Inflammatory macrophage treated with lipopolysaccharide for 1 hour (primary cell): Measurements from ENCODE around the gene TRABD.
A peak's percentile ranks its signal among the peaks of the same experiment; 100 is the strongest.

Experiments
- DNase-seq, 2 donors: peaks; one replicate each; pipeline ENCODE4 v3.0.0-alpha.2; 2020 to 2022

The TRABD gene

GRCh38 chr22:50205781-50206569 is 20.3 kb downstream of the TRABD start:
- DNase-seq = no peak

- DNase-seq = peak; percentile 49 to 60
Measured at GRCh38 chr22:50206599-50206998, 20.9 kb downstream of the TRABD start.

GRCh38 chr22:50207383-50208140 is 21.8 kb downstream of the TRABD start:
- DNase-seq = no peak

- no peak for DNase-seq
Measured at GRCh38 chr22:50208430-50208938, 22.8 kb downstream of the TRABD start.

GRCh38 chr22:50208939-50209892 is 23.5 kb downstream of the TRABD start:
- no peak for DNase-seq

GRCh38 chr22:50209893-50210292 is 24.2 kb downstream of the TRABD start:
- DNase-seq = peak in 1 of 2 donors; percentile 81

GRCh38 chr22:50210378-50211139 is 24.8 kb downstream of the TRABD start:
- no peak for DNase-seq

- no peak for DNase-seq
Measured at GRCh38 chr22:50211147-50211546, 25.4 kb downstream of the TRABD start.

- no peak for DNase-seq
Measured at GRCh38 chr22:50213263-50213662, 27.6 kb downstream of the TRABD start.

GRCh38 chr22:50215297-50216054 is 29.8 kb downstream of the TRABD start:
- DNase-seq = no peak

- no peak for DNase-seq
Measured at GRCh38 chr22:50216055-50216683, 30.5 kb downstream of the TRABD start.

GRCh38 chr22:50216684-50217520 is 31.2 kb downstream of the TRABD start:
- DNase-seq = no peak

GRCh38 chr22:50217543-50218152 is 31.9 kb downstream of the TRABD start:
- DNase-seq = no peak

GRCh38 chr22:50218153-50218995 is 32.7 kb downstream of the TRABD start:
- no peak for DNase-seq

- no peak for DNase-seq
Measured at GRCh38 chr22:50218996-50219727, 33.4 kb downstream of the TRABD start.

- DNase-seq = no peak
Measured at GRCh38 chr22:50219800-50220602, 34.3 kb downstream of the TRABD start.
